ENCODE results near the gene TBC1D1.

TBC1D1 gene

GRCh38 chr4:38072578-38072977, 181.7 kb downstream of the TBC1D1 start:
- peaks cover 2% of the 10 kb centered on the region for H3K36me3 ChIP-seq (ENCODE audit: control insufficient read depth, insufficient read depth, low read length)
- H3K9ac ChIP-seq (ENCODE audit: low read depth, low read length), result no peak overlapping the region
- H3K9me3 ChIP-seq (ENCODE audit: control insufficient read depth, insufficient read depth, low read length), result no peaks in the 10 kb centered on the region
- H3K27me3 ChIP-seq (ENCODE audit: control insufficient read depth, insufficient read depth, low read length), result no peaks in the 10 kb centered on the region
- no peak overlapping the region for H3K4me3 ChIP-seq (ENCODE audit: low read depth, low read length)
- H3K4me1 ChIP-seq (ENCODE audit: control insufficient read depth, insufficient read depth, low read length), result peaks cover 6% of the 10 kb centered on the region

- H3K9me3 ChIP-seq (ENCODE audit: control insufficient read depth, insufficient read depth, low read length), result no peaks in the 10 kb centered on the region
- peaks cover 6% of the 10 kb centered on the region for H3K4me1 ChIP-seq (ENCODE audit: control insufficient read depth, insufficient read depth, low read length)
- peaks cover 2% of the 10 kb centered on the region for H3K36me3 ChIP-seq (ENCODE audit: control insufficient read depth, insufficient read depth, low read length)
- no peak overlapping the region for H3K9ac ChIP-seq (ENCODE audit: low read depth, low read length)
- no peak overlapping the region for H3K4me3 ChIP-seq (ENCODE audit: low read depth, low read length)
- no peaks in the 10 kb centered on the region for H3K27me3 ChIP-seq (ENCODE audit: control insufficient read depth, insufficient read depth, low read length)
These were observed 182.8 kb downstream of the TBC1D1 start for GRCh38 chr4:38073596-38074234.

GRCh38 chr4:38075370-38076152, 184.7 kb downstream of the TBC1D1 start:
- Histone ChIP-seq H3K4me3 (ENCODE audit: low read depth, low read length) (no peak overlapping the region), H3K4me1 (ENCODE audit: control insufficient read depth, insufficient read depth, low read length) (no peaks in the 10 kb centered on the region), H3K36me3 (ENCODE audit: control insufficient read depth, insufficient read depth, low read length) (peaks cover 5% of the 10 kb centered on the region), H3K9me3 (ENCODE audit: control insufficient read depth, insufficient read depth, low read length) (no peaks in the 10 kb centered on the region), H3K9ac (ENCODE audit: low read depth, low read length) (no peak overlapping the region), H3K27me3 (ENCODE audit: control insufficient read depth, insufficient read depth, low read length) (no peaks in the 10 kb centered on the region)

- H3K9ac ChIP-seq (ENCODE audit: low read depth, low read length), result no peak overlapping the region
- H3K4me1 ChIP-seq (ENCODE audit: control insufficient read depth, insufficient read depth, low read length), result no peaks in the 10 kb centered on the region
- no peaks in the 10 kb centered on the region for H3K9me3 ChIP-seq (ENCODE audit: control insufficient read depth, insufficient read depth, low read length)
- H3K4me3 ChIP-seq (ENCODE audit: low read depth, low read length), result no peak overlapping the region
- peaks cover 6% of the 10 kb centered on the region for H3K36me3 ChIP-seq (ENCODE audit: control insufficient read depth, insufficient read depth, low read length)
- no peaks in the 10 kb centered on the region for H3K27me3 ChIP-seq (ENCODE audit: control insufficient read depth, insufficient read depth, low read length)
These were observed 185.3 kb downstream of the TBC1D1 start for GRCh38 chr4:38076153-38076669.

- H3K9ac ChIP-seq (ENCODE audit: low read depth, low read length), result no peak overlapping the region
- no peaks in the 10 kb centered on the region for H3K4me1 ChIP-seq (ENCODE audit: control insufficient read depth, insufficient read depth, low read length)
- H3K36me3 ChIP-seq (ENCODE audit: control insufficient read depth, insufficient read depth, low read length), result peaks cover 7% of the 10 kb centered on the region
- no peaks in the 10 kb centered on the region for H3K27me3 ChIP-seq (ENCODE audit: control insufficient read depth, insufficient read depth, low read length)
- H3K9me3 ChIP-seq (ENCODE audit: control insufficient read depth, insufficient read depth, low read length), result no peaks in the 10 kb centered on the region
- no peak overlapping the region for H3K4me3 ChIP-seq (ENCODE audit: low read depth, low read length)
These were observed 187.1 kb downstream of the TBC1D1 start for GRCh38 chr4:38077791-38078489.

- no peak overlapping the region for H3K4me3 ChIP-seq (ENCODE audit: low read depth, low read length)
- H3K9ac ChIP-seq (ENCODE audit: low read depth, low read length), result no peak overlapping the region
- no peaks in the 10 kb centered on the region for H3K9me3 ChIP-seq (ENCODE audit: control insufficient read depth, insufficient read depth, low read length)
- no peaks in the 10 kb centered on the region for H3K4me1 ChIP-seq (ENCODE audit: control insufficient read depth, insufficient read depth, low read length)
- peaks cover 6% of the 10 kb centered on the region for H3K36me3 ChIP-seq (ENCODE audit: control insufficient read depth, insufficient read depth, low read length)
- no peaks in the 10 kb centered on the region for H3K27me3 ChIP-seq (ENCODE audit: control insufficient read depth, insufficient read depth, low read length)
These were observed 187.9 kb downstream of the TBC1D1 start for GRCh38 chr4:38078590-38079421.

GRCh38 chr4:38080061-38080974, 189.4 kb downstream of the TBC1D1 start:
- Histone ChIP-seq H3K9ac (ENCODE audit: low read depth, low read length) (no peak overlapping the region), H3K27me3 (ENCODE audit: control insufficient read depth, insufficient read depth, low read length) (no peaks in the 10 kb centered on the region), H3K9me3 (ENCODE audit: control insufficient read depth, insufficient read depth, low read length) (no peaks in the 10 kb centered on the region), H3K36me3 (ENCODE audit: control insufficient read depth, insufficient read depth, low read length) (peaks cover 5% of the 10 kb centered on the region), H3K4me3 (ENCODE audit: low read depth, low read length) (no peak overlapping the region), H3K4me1 (ENCODE audit: control insufficient read depth, insufficient read depth, low read length) (no peaks in the 10 kb centered on the region)

GRCh38 chr4:38082021-38082420, 191.1 kb downstream of the TBC1D1 start:
- no peak overlapping the region for H3K9ac ChIP-seq (ENCODE audit: low read depth, low read length)
- H3K4me1 ChIP-seq (ENCODE audit: control insufficient read depth, insufficient read depth, low read length), result peaks cover 14% of the 10 kb centered on the region
- peaks cover 5% of the 10 kb centered on the region for H3K36me3 ChIP-seq (ENCODE audit: control insufficient read depth, insufficient read depth, low read length)
- H3K9me3 ChIP-seq (ENCODE audit: control insufficient read depth, insufficient read depth, low read length), result no peaks in the 10 kb centered on the region
- H3K27me3 ChIP-seq (ENCODE audit: control insufficient read depth, insufficient read depth, low read length), result no peaks in the 10 kb centered on the region
- H3K4me3 ChIP-seq (ENCODE audit: low read depth, low read length), result no peak overlapping the region

GRCh38 chr4:38082424-38083385, 191.8 kb downstream of the TBC1D1 start:
- Histone ChIP-seq H3K9me3 (ENCODE audit: control insufficient read depth, insufficient read depth, low read length) (no peaks in the 10 kb centered on the region), H3K27me3 (ENCODE audit: control insufficient read depth, insufficient read depth, low read length) (no peaks in the 10 kb centered on the region), H3K4me3 (ENCODE audit: low read depth, low read length) (no peak overlapping the region), H3K9ac (ENCODE audit: low read depth, low read length) (no peak overlapping the region), H3K4me1 (ENCODE audit: control insufficient read depth, insufficient read depth, low read length) (peaks cover 15% of the 10 kb centered on the region), H3K36me3 (ENCODE audit: control insufficient read depth, insufficient read depth, low read length) (peaks cover 5% of the 10 kb centered on the region)

Data from iPS-15b (cell line).